HL-60/S4 (cell line): Measurements from ENCODE around the gene CLCN7.

Experiments
- in situ Hi-C: fragments of 300-500 bp; cut with MboI; formaldehyde crosslinking; loops from 2 replicates; pipeline ENCODE4 v1.14.3; 2022; ENCODE audit warnings: low sequenced_read_pairs

CLCN7 gene

GRCh38 chr16:1474796-1475551 is at the start of gene CLCN7:
CLCN7 (minus strand) TSS chr16:1475028; CDS start chr16:1474974, 54 bp downstream.
- in situ Hi-C loops = no loop called here

DNA sequence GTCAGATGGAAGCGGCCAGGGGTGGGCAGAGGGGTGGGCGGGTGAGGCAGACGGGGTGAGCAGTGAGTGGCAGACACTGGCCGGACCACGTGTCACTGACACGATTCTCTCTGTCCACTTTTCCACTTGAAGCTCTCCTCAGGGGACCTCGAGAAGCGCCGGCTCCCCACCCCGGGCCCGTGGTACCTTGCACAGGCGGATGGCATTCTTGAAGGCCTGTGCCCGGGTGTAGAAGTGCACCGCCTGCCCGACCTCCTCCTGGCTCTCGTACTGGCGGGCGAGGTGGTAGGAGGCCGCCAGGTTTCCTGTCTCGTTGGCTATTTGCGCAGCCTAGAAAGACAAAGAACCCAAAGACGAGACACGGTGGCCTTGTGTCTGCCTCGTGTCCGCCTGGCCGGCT is 49.5 kb upstream of the CLCN7 start:
- in situ Hi-C loops = no loop called here

DNA sequence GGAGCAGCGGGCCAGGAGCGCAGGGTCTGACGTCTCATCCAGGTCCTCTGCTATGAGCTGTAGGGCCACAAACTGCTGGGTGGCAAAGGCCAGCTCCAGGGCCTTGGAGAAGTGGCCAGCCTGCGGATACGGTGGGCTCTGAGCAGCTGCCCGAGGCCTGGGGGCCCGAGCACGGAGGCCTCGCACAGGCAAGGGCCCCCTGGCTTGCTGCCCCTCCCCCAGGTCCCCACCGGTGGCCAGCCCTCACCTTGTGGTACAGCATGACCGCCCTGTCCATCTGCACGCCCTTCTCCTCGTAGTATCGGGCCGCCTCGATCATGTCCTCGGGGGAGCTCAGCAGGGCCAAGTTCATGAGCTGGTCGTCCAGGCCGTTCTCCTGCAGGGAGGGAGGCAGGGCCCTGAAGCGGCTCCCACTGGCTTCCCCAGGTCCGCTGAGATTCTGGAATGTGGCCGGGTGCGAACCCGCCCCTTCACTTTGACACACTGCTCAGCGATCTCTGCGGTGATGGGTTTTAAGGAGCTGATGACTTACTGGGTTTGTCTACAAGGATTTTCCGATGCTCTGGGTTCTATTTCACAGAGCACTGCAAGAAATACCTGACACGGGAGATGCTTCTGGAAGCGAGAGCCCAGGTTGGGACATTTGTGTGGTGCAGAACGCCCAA is 48.9 kb upstream of the CLCN7 start:
- in situ Hi-C loops = no loop called here

- in situ Hi-C loops = no loop called here
Observed at GRCh38 chr16:1520461-1520860, 45.6 kb upstream of the CLCN7 start.

DNA sequence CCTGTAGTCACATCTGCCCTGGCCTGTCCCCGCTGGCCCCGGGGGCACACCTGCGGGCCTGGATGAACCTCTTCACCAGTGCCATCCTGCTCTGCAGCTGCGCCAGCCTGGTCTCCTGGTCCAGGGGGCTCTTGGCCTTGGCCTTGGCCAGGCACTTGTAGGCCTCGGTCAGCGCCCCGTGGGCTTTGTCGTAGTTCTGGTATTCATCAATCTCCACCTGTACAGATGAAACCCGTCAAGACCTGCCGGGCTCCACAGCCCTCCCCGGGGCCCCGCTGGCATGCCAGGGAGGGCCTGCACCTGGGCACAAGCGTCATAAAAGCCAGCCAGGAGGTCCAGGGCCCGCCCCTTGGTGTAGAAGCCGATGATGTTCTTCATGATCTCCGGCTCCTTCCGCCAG is 45.0 kb upstream of the CLCN7 start:
- in situ Hi-C loops = no loop called here

DNA sequence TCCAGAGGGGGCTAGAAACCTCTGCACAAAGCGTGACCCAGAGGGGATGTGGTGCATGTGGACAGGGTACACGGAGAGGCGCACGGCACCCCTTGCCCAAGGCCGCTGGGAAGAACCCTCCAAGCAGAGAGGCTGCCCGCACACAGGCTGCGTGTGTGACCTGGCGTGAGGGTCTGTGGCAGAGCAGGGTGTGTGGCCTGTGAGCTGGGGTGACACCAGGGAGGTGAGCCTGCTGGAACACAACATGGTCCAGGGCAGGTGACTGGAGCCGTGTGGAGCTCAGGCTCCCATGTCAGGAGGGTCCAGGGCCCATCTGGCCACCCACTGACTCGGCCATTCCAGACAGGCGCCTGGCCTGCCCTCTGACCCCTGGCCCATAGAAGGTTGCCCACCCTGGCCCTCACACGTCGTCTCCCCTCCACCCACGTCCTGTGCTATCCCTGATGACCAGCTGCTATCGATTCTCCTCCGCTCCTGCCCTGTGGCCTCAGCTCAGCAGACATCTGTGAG is 43.9 kb upstream of the CLCN7 start:
- in situ Hi-C loops = no loop called here

DNA sequence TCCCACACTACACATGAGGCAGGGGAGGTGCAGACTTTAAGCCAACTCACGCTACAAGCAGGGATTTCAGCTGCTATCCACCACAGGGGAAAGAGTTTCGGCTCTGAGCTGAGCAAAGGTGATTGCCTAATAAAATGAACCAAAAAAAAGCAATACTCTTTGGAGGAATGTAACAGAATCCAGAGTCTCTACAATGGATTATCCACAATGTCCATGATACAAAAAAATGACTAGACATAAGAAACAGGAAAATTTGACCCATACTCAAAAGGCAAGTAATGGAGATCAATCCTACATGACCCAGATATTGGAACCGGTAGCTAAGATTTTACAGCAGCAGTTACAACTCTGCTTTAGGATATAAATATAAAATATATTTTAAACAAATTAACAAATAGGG is 39.7 kb upstream of the CLCN7 start:
- in situ Hi-C loops = no loop called here

- in situ Hi-C loops = no loop called here
Observed at GRCh38 chr16:1512774-1513173, 37.9 kb upstream of the CLCN7 start.

DNA sequence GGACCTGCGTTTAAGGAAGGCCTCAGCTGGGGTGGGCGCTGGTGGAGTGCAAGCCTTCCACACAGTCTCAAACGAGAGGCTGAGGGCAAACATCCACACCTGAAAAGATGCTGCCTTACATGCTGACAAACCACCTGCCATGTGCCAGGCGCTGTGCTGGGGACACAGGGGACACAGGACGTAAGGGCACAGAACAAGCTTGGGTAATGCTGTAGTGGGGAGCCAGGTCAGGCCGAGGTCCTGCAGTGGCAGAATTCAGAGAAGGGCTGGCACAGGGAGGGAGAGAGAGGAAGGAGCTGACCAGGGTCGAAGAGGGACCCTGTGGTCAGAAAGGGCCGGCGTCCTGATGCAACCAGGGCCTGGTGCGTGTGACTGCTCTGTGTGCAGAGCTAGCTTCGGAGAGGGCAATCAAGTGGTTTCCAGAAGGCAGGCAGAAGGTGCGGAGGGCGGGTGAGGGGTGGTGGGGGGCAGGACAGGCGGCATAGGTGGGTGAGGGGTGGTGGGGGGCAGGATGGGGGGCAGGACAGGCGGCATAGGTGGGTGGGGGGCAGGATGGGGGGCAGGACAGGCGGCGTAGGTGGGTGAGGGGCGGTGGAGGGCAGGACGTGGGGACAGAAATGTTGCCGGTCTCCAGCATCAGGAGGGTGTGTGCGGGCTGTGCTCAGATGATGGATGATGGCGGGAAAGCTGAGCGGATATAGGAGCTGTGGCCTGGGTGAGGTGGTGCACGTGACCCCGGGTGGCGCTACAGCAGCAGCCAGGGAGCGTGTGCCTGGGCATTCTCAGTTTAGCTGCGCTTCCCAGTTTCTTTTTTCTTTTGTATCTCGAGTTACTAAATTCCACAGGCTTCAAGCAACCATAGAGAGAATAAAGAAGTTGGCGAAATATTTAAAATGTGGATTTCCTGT is 37.1 kb upstream of the CLCN7 start:
- in situ Hi-C loops = no loop called here

DNA sequence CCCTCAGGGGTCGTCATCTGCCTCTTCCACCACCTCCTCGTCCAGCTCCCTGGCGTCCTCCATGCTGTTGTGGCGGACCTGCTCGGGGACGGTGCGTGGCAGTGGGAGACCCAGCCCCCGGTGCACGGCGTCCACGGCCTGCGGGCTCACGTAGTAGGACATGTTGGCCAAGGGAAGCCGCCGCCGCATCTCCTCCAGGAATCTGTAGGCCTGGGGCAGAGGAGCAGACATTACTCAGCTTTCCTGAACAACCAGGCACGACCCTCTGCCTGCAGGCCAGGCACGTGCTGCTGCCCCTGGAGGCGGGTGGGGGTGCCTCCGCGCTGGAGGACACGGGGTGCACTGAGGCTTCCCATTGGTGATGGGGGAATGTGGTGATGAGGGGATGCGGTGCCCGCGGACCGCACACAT is 36.1 kb upstream of the CLCN7 start:
- in situ Hi-C loops = no loop called here

DNA sequence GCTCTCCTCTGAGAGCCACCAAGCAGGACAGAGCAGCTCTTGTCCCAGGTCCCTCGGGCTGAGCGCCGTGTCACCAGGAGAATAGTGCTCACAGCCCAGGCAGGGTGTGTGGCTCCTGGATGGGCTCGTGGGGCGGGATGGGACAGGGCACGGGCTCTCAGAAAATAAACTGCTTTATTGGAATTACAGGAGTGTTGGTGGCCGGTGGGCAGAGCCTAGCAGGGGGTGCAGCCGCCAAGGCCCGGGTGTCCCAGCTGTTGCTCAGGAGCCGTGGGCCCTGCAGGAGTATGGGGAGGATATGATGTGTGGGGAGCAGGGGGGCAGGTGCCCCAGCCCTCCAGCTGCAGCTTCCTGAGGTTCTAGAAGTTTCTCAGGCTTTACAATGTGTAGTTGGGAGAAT is 35.4 kb upstream of the CLCN7 start:
- in situ Hi-C loops = no loop called here

- in situ Hi-C loops = no loop called here
Observed at GRCh38 chr16:1509307-1510221, 34.7 kb upstream of the CLCN7 start.

GRCh38 chr16:1508494-1509187 is 33.8 kb upstream of the CLCN7 start:
- in situ Hi-C loops = no loop called here

DNA sequence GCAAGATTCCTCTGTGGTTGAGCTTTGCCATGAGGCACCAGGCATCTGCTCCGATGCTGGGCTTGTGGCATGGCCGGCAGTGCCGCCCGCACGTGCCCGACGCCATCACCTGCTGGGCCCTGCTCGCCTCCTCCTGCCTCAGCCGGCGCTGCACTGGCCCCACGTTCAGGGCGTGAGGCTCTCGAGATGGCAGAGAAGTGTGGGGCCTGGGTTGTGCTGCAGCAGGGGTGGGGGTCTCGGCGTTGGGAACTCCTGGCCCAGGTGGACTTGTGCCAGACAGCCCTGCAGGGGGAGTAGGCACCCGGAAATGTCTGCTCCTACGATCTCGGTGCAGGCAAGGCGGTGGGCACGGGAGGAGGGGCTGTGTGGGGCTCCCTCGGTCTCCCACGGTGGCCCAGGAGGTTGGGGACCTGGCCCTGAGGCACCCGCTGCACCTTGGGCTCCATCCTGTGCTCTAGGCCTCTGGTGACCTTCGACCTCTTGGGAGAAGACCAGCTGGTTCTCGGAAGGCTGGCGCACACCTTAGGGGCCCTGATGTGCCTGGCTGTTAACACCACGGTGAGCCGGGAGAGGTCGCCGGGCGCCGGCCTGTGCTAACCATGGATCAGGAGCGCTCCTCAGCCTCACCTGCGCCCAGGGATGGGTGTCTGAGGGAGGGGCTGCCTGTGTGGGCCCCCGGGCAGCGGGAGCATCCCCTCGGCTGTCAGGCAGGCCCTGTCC is 31.8 kb upstream of the CLCN7 start:
- in situ Hi-C loops = no loop called here

DNA sequence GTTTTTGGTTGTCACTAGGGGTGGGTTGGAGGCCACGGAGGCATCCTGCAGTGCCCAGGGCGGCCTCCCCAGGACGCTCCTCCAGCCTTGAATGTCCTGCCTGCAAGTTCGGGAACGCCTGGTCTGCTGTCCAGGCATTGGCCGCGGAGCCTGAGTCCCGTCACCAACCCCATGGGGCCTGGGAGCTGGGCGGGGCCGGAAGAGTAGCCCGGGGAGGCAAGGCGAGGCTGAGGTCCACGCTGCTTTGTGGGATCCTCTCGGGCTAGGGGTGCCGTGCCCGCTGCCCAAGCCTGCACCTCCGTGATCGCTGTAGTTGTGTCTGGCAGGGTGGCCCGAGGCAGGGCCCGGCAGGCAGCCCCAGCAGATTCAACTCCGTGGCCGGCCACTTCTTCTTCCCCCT is 31.1 kb upstream of the CLCN7 start:
- in situ Hi-C loops = no loop called here

GRCh38 chr16:1505073-1505844 is 30.4 kb upstream of the CLCN7 start:
- in situ Hi-C loops = no loop called here

DNA sequence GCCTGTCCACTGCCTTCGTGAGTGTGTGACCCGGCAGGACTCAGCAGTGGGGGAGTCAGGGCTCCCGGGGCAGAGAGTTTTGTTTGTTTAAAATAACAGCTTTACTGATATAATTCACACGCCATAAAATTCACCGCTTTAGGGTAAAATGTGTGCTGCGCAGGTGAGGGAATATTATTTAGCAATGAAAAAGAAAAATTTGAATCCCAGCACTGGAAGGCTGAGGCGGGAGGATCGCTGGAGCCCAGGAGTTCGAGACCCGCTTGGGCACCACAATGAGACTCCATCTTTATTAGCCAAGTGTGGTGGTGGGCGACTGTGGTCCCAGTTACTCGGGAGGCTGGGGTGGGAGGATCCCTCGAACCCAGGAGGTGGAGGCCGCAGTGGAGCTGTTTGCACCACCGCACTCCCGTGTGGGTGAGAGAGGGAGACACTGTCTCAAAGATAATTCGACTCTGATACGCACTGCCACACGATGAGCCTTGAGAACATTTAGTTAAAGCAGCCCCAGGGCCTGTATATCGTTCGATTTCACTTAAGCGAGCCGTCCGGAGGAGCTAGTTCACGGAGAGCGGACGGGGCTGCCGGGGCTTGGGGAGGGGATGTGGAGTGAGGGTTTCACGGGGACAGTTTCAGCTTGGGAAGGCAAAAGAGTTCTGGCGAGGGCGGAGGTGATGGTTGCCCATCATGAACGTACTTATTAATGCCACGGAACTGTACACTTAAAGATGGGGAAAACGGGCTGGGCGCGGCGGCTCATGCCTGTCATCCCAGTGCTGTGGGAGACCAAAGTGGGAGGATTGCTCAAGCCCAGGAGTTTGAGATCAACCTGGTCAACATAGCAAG is 28.5 kb upstream of the CLCN7 start:
- in situ Hi-C loops = no loop called here
